ENCODE results near the gene TUBB. TPM values are rescaled to one million over a fixed set of nuclear protein-coding genes. Genes with fewer than 3 reads are reported as not detected.

Gene TUBB
- total RNA-seq, 1 donor from 2014 or later: 136 TPM

- Histone ChIP-seq H3K4me3 (ENCODE audit: low read depth, low read length) (peak overlapping the region; percentile 68), H3K27me3 (ENCODE audit: control insufficient read depth, insufficient read depth, low read length) (no peaks in the 10 kb centered on the region), H3K36me3 (ENCODE audit: control insufficient read depth, insufficient read depth, low read length) (peaks cover 2% of the 10 kb centered on the region)
- no peak for FAIRE-seq
- TF ChIP-seq, protein P1, sequence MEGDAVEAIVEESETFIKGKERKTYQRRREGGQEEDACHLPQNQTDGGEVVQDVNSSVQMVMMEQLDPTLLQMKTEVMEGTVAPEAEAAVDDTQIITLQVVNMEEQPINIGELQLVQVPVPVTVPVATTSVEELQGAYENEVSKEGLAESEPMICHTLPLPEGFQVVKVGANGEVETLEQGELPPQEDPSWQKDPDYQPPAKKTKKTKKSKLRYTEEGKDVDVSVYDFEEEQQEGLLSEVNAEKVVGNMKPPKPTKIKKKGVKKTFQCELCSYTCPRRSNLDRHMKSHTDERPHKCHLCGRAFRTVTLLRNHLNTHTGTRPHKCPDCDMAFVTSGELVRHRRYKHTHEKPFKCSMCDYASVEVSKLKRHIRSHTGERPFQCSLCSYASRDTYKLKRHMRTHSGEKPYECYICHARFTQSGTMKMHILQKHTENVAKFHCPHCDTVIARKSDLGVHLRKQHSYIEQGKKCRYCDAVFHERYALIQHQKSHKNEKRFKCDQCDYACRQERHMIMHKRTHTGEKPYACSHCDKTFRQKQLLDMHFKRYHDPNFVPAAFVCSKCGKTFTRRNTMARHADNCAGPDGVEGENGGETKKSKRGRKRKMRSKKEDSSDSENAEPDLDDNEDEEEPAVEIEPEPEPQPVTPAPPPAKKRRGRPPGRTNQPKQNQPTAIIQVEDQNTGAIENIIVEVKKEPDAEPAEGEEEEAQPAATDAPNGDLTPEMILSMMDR (IDR thresholded peaks at IDR 0.05; ENCODE audit: insufficient read depth, low read length, severe bottlenecking): no peak
- DNase-seq (ENCODE audit: low read depth): no peak
Observed at GRCh38 chr6:30691208-30691847, 28.8 kb upstream of the TUBB start.

- Histone ChIP-seq H3K27me3 (ENCODE audit: control insufficient read depth, insufficient read depth, low read length) (no peaks in the 10 kb centered on the region), H3K4me3 (ENCODE audit: low read depth, low read length) (no peak overlapping the region), H3K36me3 (ENCODE audit: control insufficient read depth, insufficient read depth, low read length) (peaks cover 1% of the 10 kb centered on the region)
- FAIRE-seq (no peak), DNase-seq (ENCODE audit: low read depth) (no peak)
- TF ChIP-seq, protein P1 (IDR thresholded peaks at IDR 0.05; ENCODE audit: insufficient read depth, low read length, severe bottlenecking): no peak
Observed at GRCh38 chr6:30696432-30696831, 23.7 kb upstream of the TUBB start.

DNA sequence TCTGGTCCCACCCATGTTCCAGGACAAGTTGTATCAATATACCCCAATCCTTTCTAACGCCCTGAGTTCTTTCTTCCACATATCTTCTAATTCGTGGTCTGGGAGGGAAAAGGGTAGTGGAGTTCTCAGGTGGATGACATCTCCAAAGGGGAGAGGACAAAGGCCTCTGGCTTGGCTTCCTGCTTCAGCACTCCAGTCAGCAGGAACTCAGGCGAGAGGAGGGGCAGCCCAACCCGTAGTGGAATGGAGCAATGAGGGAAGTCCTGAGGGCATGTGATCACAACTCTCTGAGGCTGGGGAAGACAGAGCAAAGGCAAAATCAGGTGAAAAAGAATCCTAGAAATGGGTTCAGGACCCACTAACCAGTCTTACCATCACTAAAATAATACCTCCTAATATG is 19.8 kb upstream of the TUBB start:
- H3K27me3 ChIP-seq (ENCODE audit: control insufficient read depth, insufficient read depth, low read length): no peaks in the 10 kb centered on the region
- FAIRE-seq (no peak), DNase-seq (ENCODE audit: low read depth) (peak; percentile 44)
- H3K4me3 ChIP-seq (ENCODE audit: low read depth, low read length): no peak overlapping the region
- TF ChIP-seq, protein P1 (IDR thresholded peaks at IDR 0.05; ENCODE audit: insufficient read depth, low read length, severe bottlenecking): no peak
- peaks cover 3% of the 10 kb centered on the region for H3K36me3 ChIP-seq (ENCODE audit: control insufficient read depth, insufficient read depth, low read length)

GRCh38 chr6:30703011-30703410 is 17.1 kb upstream of the TUBB start:
- DNase-seq (ENCODE audit: low read depth): no peak
- Histone ChIP-seq H3K27me3 (ENCODE audit: control insufficient read depth, insufficient read depth, low read length) (no peaks in the 10 kb centered on the region), H3K4me3 (ENCODE audit: low read depth, low read length) (no peak overlapping the region), H3K36me3 (ENCODE audit: control insufficient read depth, insufficient read depth, low read length) (peaks cover 7% of the 10 kb centered on the region)
- TF ChIP-seq, protein P1 (IDR thresholded peaks at IDR 0.05; ENCODE audit: insufficient read depth, low read length, severe bottlenecking): no peak
- FAIRE-seq: no peak

GRCh38 chr6:30703821-30704220 is 16.3 kb upstream of the TUBB start:
- no peak for FAIRE-seq
- Histone ChIP-seq H3K36me3 (ENCODE audit: control insufficient read depth, insufficient read depth, low read length) (peaks cover 7% of the 10 kb centered on the region), H3K27me3 (ENCODE audit: control insufficient read depth, insufficient read depth, low read length) (no peaks in the 10 kb centered on the region), H3K4me3 (ENCODE audit: low read depth, low read length) (no peak overlapping the region)
- TF ChIP-seq, protein P1 (IDR thresholded peaks at IDR 0.05; ENCODE audit: insufficient read depth, low read length, severe bottlenecking): no peak
- DNase-seq (ENCODE audit: low read depth): no peak

DNA sequence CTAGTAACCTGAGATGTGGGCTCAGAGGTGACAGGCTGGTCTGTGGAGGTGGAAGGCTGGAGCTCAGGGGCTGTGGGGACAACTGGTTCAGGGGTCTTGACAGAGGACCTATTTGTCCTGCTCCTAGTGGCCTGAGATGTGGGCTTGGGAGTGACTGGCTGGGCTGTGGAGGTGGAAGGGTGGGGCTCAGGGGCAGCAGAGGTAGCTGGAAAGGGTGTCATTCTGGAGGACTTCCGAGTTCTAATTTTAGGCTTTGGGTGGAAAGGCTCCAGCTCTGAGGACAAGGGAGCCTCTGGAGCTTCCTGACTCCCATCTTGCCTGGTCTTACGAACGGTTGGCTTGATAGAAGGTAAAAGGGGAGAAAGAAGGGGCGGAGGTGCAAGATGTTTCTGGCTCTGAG is 14.5 kb upstream of the TUBB start:
- DNase-seq (ENCODE audit: low read depth): no peak
- TF ChIP-seq, protein P1 (IDR thresholded peaks at IDR 0.05; ENCODE audit: insufficient read depth, low read length, severe bottlenecking): no peak
- no peak overlapping the region for H3K4me3 ChIP-seq (ENCODE audit: low read depth, low read length)
- H3K36me3 ChIP-seq (ENCODE audit: control insufficient read depth, insufficient read depth, low read length): peaks cover 6% of the 10 kb centered on the region
- no peaks in the 10 kb centered on the region for H3K27me3 ChIP-seq (ENCODE audit: control insufficient read depth, insufficient read depth, low read length)
- no peak for FAIRE-seq
